Left colon (tissue), 2 donors: ENCODE measurements around the gene CCBE1. TPM values are rescaled to one million over a fixed set of nuclear protein-coding genes. Genes with fewer than 3 reads are reported as not detected.
"Not testable (repeated sequence)": the region's sequence is repeated elsewhere in the genome, so short reads cannot be mapped to it uniquely, and the experiment has no call there.

Source experiments
- ATAC-seq: fragments of 200-7000 bp; cut with Tn5 transposase; one replicate; pipeline ENCODE4 v1.9.1; 2020; ENCODE audit warnings: mild to moderate bottlenecking, moderate library complexity
- DNase-seq, 2 donors: peaks; one replicate each; pipeline ENCODE4 v3.0.0-alpha.2; 2020
- intact Hi-C, 2 donors: fragments of 100-400 bp; cut with DNase I in 1 of 2; cut with micrococcal nuclease in 1 of 2; formaldehyde crosslinking; loops; one replicate each; pipeline versions ENCODE4 v1.11.2 to v1.14.0; 2022; cut with DNase I, micrococcal nuclease
- total RNA-seq, 2 donors: library from RNA; stranded (reverse); fragmentation: NEBNext Ultra II Directional; extraction: Animal tissue kit (Norgen Biotek cat#: 25700); gene quantifications; one replicate each; pipeline ENCODE4 v1.2.1, GENCODE V29; 2021
- donor health status: DM: no; HTN: no; CAD: no.
- donor health status: DM: yes; HTN: yes; CAD: no.

CCBE1 gene
- total RNA-seq, 2 donors from 2014 or later: 0.31 to 8.0 TPM

DNA sequence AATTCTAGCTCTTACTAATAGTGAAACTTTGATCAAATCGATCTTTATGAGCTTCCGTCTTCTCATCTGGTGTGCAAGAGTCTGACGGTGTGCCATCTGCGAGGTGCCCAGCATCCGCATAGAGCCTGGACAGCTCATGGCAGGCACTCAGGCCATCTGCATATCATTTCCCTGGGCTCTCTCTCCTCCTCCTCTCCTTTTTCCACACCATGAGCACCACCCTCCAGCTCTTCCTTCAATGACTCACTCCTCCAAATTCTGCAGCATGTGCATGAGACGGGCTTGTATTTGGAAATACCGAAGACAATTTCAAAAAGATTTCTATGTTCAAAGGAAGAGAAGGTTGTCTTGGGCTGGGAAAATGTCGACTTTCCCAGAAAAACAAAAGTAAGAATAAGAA is 161.1 kb downstream of the CCBE1 start:
- intact Hi-C loops: no loop called here
- no peak for DNase-seq
- ATAC-seq: no peak

DNA sequence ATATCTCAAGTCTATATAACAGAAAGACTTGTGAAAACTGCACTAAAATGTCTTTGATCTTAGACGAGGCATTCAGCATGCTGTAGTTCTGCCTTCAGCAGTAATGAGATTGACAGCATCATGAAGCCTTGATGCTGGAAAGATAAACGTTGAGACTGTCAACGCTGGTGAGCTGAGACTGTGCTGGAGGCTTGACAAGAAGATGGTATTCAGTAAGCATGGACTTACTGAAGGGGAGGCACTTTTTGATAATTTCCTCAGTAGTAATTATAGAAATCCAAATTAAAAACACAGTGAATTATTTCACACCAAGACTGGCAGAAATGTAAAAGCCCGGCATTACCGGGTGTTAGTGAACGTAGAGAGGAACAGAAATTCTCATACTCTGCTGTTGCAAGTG is 162.2 kb downstream of the CCBE1 start:
- ATAC-seq: no peak

DNA sequence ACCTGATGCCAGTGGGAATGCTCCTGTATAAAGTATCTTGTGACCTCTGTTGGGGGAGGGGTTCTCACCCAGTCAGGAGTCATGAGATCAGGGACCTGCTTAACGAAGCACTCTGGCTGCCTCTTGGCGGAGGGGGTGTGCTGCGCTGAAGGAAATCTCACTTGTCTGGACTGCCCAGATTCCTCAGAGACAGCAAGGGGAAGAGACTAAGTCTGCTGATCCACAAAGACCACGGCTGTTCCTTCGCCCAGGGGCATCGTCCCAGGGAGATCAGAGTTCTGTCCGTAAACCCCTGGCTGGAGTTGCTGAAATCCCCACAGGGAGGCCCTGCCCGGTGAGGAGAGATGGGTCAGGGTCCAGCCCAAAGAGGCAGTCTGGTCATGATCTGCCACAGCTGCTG is 168.4 kb downstream of the CCBE1 start:
- intact Hi-C loops: no loop called here
- DNase-seq (no peak), ATAC-seq (no peak)

More for the DNA sequence above, 162.2 kb downstream of the CCBE1 start:
- intact Hi-C loops: no loop called here
- no peak for DNase-seq

DNA sequence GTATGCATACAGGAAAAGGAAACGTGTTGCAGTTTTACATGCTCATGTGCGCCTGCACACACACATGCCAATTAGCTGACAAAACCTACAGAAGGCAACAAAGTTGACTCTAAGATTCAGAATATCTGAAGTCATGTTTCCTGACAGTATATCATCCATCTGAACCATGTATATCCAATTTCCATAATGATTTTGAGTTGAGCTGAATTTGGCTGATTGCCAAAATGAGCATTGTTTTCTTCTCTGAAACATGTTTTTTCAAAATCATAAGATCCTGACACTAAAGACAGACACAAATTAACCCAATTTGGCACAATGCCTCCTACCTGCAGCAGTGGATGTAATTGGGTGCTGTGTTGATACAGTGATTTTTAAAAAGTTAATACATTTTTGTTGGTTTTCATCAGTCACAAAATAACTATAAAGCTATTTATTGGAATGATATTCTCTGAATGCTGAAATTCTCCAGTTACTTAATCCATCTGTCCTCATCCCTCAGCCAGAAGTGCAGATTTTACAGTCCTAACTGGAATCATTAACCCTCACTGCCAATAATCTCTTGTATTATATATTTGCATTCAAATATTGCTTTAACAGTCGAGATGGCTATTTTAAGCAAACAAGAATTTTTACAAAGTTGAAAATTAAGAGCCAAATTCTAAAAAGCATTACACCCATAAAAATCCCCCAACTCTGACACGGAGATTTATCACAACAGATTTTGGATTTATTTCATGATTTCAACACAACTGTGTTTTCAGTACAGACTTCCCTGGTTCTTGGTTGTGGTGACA is 176.5 kb downstream of the CCBE1 start:
- intact Hi-C loops: no loop called here
- DNase-seq: no peak
- ATAC-seq: no peak

DNA sequence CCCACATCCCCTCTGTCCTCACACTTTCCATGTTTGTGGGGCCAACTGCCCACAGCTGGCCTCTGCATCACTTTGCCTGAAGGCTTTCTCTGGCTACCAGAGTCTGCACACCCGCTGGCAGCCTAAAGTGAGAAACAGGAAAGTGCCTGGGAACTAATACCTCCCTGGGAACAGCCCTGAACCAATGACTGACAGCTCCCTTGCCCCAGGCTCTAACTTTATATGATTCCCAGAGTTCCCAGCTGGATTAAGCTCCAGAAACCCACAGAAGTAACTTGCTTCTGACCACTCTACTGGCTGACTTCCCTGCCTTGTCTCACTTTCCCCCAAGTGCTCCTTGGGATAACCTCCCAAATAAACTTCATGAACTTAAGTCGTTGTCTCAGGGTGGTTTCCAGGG is 178.5 kb downstream of the CCBE1 start:
- no peak for DNase-seq
- ATAC-seq: no peak
- intact Hi-C loops: no loop called here

DNA sequence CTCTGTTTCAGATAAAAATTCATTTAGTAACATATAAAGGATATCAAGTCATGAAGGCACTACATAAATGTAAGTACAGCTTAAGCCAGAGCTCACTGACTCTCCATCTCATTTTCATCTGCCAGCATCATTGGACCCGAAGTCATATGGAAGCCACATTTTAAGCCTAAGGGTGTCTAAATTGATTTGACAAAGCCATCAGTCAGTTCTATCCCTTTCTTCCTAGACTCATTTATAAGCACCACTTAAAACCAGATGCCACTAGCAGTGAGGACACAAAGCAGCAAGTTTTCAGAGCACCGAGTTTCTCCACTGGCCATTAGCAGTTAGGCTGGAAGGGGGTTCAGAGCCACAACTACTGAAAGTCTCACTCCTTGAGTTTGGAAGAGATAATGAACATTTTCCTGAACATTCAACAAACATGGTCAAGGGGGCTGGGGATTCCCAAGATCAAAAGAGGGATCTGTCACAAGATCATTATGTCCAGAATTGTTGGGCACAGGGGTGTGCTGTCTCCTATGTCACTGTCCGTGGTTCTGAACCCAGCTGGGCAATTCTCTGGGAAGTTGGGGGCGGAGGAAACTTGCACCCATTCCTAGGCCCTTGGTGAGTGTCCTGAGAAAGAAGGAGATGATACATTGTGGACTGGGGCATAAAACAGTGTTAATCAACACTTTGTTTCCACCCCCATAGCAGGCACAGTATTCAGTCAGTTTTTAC is 179.6 kb downstream of the CCBE1 start:
- ATAC-seq (no peak), DNase-seq (no peak)
- intact Hi-C loops: no loop called here

DNA sequence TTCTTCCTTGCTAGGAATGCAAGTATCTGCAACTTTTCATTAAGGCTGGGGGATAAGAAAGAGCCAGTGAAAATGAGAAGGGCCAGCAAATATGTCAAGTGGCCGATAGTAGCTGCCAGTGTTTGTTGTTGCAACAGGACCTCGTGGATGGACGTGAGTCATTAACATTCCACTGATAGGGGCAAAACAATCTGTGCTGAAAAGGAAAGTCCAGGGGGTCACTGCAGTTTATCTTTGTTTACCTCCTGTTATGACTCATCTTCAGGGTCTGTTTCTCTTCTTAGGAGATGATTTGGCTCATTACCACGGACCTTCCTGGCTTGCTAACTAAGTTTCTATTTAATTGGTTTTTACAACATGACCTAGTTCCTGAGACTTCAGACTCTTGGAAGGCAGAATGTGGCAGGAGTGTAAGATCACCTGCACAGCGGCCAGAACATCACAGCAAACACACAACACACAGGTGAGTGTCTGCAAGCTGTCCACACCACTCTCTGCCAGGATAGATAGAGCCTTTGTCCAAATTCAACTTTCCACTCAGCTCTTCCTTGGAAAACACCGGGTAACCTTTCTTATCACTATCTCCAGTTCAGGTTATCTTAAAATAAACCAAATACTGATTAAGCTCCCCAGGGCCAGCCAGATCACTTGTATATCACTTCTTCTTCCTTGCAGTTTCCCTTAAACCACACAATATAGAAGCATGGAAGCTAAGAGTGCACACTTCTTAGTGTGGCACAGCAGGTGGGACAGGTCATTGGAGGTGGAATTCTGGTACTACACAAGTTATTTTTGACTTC is 180.7 kb downstream of the CCBE1 start:
- no peak for ATAC-seq
- intact Hi-C loops: no loop called here
- no peak for DNase-seq

DNA sequence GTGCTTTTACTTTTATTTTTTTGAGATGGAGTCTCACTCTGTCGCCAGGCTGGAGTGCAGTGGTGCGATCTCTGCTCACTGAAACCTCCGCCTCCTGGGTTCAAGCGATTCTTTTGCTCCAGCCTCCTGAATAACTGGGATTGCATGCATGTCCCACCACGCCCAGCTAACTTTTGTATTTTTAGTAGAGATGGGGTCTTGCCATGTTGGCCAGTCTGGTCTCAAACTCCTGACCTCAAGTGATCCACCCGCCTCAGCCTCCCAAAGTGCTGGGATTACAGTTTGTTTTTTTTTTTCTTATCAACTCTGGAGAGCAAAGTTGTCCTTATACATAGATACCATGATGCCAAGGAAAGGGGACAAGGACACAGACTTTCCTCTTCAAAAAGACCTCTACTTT is 181.3 kb downstream of the CCBE1 start:
- ATAC-seq, intact Hi-C loops, DNase-seq: not testable (repeated sequence)

DNA sequence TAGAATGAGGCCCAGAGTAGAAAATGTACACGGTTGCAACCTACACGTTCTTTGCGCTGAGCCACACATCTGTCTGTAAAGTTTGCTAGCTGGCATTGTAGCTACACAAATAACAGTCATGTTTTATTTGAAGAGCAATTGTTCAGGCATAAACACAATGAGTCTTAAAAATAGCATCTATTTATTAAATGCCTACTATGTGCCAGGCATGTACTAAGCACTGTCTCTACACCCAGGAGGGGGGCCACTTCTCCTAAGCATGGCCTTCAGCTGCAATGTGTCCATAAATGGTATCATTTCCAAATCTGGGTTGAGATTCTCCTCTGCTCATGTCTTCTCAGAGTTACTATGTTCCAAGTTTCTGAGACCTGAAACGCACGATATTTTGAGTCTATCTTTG is 182.1 kb downstream of the CCBE1 start:
- intact Hi-C loops: no loop called here
- ATAC-seq (no peak), DNase-seq (no peak)

DNA sequence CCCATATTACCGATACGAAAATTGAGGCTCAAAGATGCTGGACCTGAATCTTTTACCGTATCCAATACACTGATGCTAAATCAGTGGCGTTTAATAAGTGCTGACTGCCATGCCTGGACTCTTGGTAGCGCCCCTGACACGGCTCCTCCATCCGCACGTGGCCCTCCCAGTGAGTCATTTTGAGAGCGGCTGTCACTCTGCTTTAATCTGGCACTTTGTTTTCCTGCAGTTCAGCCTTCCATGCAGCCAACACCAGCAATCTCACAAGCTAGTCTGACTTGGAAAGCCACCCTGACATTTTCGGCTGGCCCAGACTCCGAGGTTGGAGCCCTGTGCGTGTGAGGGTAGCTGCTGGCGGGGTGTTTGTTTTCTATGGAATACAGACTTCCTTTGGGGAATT is 183.0 kb downstream of the CCBE1 start:
- ATAC-seq (no peak), DNase-seq (peak in 1 of 2 donors; percentile 40)
- intact Hi-C loops: no loop called here

DNA sequence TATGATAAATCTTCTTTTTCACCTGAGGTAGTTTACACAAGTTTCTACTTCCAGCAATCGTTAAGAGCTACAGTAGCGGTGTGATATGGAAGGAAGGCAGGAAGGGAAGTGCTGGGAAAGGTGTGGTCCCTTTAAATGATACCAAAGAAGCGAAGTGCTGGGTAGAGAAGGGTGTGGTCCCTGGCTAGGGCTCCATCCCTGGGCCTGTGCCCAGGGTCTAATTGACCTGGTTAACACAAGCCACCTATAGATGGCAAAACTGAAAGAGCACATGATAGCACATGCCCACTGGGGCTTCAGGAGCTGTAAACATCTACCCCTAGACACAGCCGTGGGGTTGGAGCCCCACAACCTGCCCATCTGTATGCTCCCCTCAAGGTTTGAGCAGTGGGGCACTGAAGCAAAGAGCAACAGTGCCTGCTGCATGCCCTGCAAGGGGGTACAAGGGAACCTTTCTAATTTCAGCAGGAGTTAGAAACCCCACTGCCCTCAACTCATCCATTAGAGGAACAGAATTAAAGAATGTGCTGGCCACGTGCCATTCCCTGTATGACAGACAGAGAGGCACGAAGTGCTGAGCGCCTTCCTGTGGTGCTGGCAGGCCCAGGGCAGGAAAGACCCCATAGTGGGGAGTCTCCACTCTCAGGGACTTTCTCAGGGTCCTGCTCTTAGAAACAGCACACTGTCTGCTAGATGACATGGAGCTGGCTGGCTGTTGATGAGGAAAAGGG is 185.0 kb downstream of the CCBE1 start:
- intact Hi-C loops: no loop called here
- ATAC-seq: peak; percentile 27
- DNase-seq: no peak

DNA sequence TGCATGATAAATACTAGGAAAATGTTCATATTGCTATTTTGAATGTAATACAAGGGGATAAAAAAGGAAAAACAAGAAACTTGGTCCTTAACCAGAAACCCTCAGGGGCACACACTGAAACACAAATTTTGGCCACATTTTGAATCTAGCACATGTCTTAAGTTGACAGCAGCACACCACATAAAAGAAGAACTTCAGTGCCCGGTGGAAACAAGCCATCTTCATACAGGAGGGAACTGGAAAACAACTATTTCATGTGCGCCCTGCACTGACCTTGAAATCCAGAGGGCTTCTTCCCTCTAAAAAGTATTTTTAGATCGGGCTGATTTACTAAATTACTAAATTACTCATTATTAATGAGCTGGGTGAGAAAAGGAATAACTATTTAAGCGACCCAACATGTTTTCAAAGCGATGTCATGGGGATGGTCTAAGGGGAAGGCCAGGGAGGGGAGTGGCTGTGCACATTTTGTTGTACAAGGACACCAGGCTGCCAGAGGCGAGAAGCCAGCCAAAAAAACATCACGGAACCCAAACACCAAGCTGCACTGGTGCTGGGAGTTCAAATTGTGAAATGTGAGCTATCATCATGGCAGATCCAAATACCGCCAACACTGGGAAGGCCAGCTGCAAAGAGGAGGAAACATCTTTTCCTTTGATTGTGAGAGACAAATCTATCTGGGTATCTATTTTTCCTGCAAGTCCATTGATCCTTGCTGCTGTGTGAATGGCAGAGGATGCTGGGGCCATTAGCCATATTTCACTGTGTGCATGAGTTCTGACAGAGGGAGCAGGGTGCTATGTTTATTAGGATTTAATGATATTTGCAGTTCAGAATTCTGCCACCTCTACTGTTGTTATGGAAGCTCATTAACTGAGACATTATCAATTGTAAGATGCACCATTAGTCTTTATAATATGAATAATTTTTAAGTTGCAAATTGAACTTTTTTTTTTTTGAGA is 187.5 kb downstream of the CCBE1 start:
- no peak for ATAC-seq
- intact Hi-C loops: loop anchor here in 1 of 2 donors (10.0 kb wide), 1 partner anchor 115 kb away; no protein-coding TSS in a partner anchor
- DNase-seq: peak in 1 of 2 donors; percentile 39

DNA sequence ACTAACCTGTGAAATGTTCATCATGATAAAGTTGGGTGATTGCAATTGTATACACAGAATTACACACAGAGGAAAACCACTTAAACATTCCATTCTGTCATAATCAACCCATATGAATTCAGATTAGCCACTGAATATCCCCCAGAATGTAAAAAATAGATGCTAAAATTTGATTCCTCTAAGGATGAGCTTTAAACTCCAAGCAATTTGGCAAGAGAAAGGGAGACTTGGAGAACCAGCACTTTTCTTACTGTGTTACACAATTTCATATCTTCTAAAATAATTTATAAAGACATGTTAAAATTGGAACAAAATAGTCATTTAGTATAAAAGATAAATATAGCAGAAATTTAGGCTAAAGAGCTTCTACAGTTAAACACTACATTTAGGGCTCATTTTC is 191.9 kb downstream of the CCBE1 start:
- DNase-seq (no peak), ATAC-seq (no peak)
- intact Hi-C loops: loop anchor here in 1 of 2 donors (10.0 kb wide), 1 partner anchor 119 kb away; no protein-coding TSS in a partner anchor

DNA sequence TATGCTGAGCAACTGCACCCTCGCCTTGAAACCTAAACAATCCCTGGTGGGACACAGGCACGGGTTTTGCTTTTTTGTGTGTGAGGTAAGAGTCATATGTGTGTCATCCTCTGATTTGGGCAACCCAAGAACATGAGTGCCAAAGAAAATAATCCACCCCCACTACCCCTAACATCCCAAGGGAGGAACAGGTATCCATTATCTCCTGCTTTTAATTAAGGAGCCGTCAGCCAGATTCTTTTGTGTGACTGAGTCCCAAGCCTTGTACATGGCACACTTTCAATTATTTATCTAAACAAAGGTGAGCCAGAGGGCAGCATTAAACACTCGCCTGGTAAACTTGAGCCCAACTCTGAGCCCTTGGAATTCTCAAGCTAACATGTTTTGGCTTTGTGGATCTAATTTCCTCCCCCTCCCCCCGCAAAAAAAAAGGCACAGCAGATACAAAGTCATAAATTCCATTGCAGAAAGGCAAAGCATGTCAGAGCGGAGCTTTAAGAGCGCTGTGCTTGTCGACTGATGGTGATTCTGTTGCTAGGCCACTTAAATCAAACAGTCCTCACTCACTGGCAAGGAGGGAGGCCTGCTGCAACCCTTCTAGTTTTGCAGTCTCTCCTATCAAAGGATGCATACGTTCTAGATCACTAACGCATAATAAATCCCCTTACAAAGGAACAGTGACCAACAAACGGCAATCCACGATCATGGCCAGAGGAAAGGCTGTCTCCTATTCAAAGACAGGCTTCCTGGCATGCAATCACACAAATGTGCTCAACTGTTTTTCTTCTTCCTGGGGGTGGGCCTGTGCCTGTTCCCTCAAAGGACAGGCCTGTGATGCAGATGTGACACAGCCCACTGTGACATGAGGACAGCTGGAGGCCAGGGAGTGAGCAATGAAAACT is 194.7 kb downstream of the CCBE1 start:
- ATAC-seq (no peak), DNase-seq (peak in 1 of 2 donors; percentile 28)
- intact Hi-C loops: loop anchor here in 1 of 2 donors (10.0 kb wide), 1 partner anchor 122 kb away; no protein-coding TSS in a partner anchor

DNA sequence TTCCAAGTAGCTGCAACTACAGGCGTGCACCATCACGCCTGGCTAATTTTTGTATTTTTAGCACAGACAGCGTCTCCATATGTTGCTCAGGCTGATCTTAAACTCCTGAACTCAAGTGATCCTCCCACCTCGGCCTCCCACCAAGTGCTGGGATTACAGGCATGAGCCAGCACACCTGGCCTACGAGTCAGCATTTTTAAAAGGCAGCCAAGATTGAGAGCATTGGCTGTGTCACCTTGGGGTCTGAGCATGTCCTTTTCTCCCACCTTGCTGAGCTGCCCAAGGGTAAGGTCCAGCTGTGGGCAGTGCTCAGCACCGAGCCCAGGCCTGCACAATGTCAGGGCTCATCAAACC is 195.3 kb downstream of the CCBE1 start:
- intact Hi-C loops: loop anchor here in 1 of 2 donors (10.0 kb wide), 1 partner anchor 123 kb away; no protein-coding TSS in a partner anchor
- DNase-seq (no peak), ATAC-seq (no peak)

DNA sequence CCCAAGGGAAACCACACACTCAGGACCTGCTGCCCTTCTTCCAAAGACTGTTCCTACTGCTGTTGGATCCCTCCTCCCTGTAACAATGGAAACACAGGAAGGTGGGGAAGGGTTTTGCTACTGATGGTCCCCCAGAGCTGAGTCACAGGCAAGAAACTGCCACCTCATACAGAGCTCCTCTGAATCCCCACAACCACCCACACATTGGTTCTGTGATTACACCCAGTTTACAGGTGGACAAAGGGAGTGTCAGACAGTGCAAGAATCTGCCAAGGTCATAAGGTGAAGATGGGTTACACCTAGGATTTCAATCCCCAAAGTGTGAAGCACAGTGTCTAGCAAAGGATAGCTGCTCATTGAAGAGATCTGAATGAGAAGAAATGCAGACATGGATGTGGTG is 196.5 kb downstream of the CCBE1 start:
- DNase-seq (no peak), ATAC-seq (no peak)
- intact Hi-C loops: loop anchor here in 1 of 2 donors (10.0 kb wide), 1 partner anchor 124 kb away; no protein-coding TSS in a partner anchor
